ENCODE data around the gene UACA. TPM values are rescaled to one million over a fixed set of nuclear protein-coding genes. Genes with fewer than 3 reads are reported as not detected.
"Not testable (repeated sequence)": the region's sequence is repeated elsewhere in the genome, so short reads cannot be mapped to it uniquely, and the experiment has no call there.

UACA gene
- total and polyA plus RNA-seq, 8 donors = 15.4 to 39.5 (median 21.4) TPM

DNA sequence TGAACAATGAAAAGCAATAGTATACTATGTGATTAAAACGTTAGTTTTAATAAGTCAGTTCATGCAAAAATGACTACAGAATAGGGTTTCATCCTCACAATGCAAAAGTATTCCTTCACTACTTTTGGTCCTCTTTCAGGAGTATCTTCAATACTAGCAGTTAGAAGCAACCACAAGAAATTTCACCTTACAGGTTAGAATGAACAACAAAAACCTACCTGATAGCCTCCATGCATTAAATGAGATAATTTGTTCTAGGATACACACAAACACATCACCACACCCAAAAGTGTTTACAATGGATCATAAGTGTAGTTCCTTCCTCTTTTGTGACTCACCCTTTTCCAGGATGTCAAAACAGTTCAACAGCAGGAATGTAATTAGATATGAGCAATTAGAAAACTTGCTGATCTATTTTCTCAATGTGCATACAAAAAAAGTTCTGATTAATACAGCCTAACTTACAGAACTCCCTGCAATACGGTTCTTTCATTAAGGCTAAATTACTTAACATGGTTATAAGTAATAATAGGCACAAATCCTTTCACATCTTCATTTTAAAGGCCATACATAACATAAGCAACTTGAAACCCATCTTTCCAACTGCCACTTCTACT is 21.6 kb downstream of the UACA start:
- no peak overlapping the region for H3K4me3 ChIP-seq
- intact Hi-C loops (cut with DNase I) = no loop called here
- H3K9me3 ChIP-seq = no peaks in the 10 kb centered on the region
- FAIRE-seq = peak; percentile 34
- H3K36me3 ChIP-seq = no peaks in the 10 kb centered on the region
- TF ChIP-seq, protein P1, sequence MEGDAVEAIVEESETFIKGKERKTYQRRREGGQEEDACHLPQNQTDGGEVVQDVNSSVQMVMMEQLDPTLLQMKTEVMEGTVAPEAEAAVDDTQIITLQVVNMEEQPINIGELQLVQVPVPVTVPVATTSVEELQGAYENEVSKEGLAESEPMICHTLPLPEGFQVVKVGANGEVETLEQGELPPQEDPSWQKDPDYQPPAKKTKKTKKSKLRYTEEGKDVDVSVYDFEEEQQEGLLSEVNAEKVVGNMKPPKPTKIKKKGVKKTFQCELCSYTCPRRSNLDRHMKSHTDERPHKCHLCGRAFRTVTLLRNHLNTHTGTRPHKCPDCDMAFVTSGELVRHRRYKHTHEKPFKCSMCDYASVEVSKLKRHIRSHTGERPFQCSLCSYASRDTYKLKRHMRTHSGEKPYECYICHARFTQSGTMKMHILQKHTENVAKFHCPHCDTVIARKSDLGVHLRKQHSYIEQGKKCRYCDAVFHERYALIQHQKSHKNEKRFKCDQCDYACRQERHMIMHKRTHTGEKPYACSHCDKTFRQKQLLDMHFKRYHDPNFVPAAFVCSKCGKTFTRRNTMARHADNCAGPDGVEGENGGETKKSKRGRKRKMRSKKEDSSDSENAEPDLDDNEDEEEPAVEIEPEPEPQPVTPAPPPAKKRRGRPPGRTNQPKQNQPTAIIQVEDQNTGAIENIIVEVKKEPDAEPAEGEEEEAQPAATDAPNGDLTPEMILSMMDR (IDR thresholded peaks at IDR 0.05) = no peak
- ATAC-seq = peak in 3 of 4 donors; percentile 36 to 70 (median 64)
- H3K27ac ChIP-seq = peak overlapping the region in 2 of 4 donors; percentile 46 to 57
- WGBS, 2 donors = 49 to 50% methylated on average over 2 of the region's 2 CpGs
- DNase-seq = no peak
- peaks cover 6 to 22% (median 13%) of the 10 kb centered on the region in 3 donors for H3K4me1 ChIP-seq
- no peaks in the 10 kb centered on the region for H3K27me3 ChIP-seq

DNA sequence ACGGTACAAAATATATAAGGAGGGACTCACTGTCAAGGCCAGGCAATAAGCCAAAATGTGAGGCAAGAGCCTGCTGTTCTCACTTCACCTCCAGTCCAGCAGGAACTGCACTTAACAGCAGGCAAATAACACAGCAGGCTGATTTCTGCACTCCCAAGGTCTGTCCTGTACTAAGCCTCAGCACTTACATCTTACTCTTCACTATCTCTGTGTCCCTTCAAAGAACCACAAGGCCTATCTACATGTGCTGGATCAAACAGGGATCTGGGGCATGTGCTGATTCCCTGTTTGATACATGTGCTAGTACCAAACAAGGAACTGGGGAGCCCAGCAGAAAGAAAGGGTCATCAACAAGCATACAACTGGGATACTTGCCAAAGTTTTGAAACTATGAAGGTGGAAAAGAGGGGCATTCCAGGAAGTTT is 22.2 kb downstream of the UACA start:
- Histone ChIP-seq H3K36me3 (no peaks in the 10 kb centered on the region), H3K9me3 (no peaks in the 10 kb centered on the region), H3K4me1 (peaks cover 6 to 22% (median 13%) of the 10 kb centered on the region in 3 donors), H3K4me3 (no peak overlapping the region), H3K27ac (peak overlapping the region in 3 of 4 donors; percentile 23 to 57 (median 46)), H3K27me3 (no peaks in the 10 kb centered on the region)
- peak in 4 of 6 donors; percentile 52 to 73 (median 56) for DNase-seq
- TF ChIP-seq, protein P1 (IDR thresholded peaks at IDR 0.05) = no peak
- intact Hi-C loops (cut with DNase I) = no loop called here
- peak; percentile 90 to 96 (median 94) for ATAC-seq
- 0 to 17% methylated on average over 1 of the region's 1 CpG for WGBS, 2 donors
- no peak for FAIRE-seq

DNA sequence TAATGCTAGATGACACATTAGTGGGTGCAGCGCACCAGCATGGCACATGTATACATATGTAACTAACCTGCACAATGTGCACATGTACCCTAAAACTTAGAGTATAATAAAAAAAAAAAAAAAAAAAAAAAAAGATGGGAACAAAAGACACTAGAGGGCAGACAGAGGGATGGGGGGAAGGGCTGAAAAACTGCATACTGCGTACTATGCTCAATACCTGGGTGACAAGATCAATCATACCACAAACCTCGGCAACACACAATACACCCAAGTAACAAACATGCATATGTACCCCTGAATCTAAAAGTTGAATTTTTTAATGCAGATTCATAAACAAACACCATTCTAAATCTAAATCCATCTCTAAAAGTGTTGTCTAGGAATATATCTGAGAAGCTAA is 28.3 kb downstream of the UACA start:
- DNase-seq; intact Hi-C loops (cut with DNase I); H3K9me3 ChIP-seq; ATAC-seq; H3K4me3 ChIP-seq; H3K4me1 ChIP-seq; H3K36me3 ChIP-seq; FAIRE-seq; H3K27ac ChIP-seq; H3K27me3 ChIP-seq: not testable (repeated sequence)
- 97 to 98% methylated on average over 2 of the region's 3 CpGs for WGBS, 2 donors

DNA sequence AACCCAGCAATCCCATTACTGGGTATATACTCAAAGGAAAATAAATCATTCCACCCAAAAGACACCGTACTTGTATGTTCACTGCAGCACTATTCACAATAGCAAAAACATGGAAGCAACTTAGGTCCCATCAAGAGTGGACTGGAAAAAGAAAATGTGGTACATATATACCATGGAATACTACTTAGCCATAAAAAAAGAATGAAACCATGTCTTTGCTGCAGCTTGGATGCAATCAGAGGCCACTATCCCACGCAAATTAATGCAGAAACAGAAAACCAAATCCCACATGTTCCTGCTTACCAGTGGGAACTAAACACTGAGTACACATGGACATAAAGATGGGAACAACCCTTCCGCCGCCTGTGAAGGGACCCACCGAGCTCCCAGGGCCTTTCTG is 34.2 kb downstream of the UACA start:
- DNase-seq (no peak), ATAC-seq (no peak), FAIRE-seq (no peak)
- intact Hi-C loops (cut with DNase I) = no loop called here
- TF ChIP-seq, protein P1 (IDR thresholded peaks at IDR 0.05) = no peak
- Histone ChIP-seq H3K4me1 (no peaks in the 10 kb centered on the region), H3K9me3 (no peaks in the 10 kb centered on the region), H3K27ac (no peak overlapping the region), H3K36me3 (no peaks in the 10 kb centered on the region), H3K4me3 (no peak overlapping the region), H3K27me3 (no peaks in the 10 kb centered on the region)
- WGBS, 2 donors = 93 to 98% methylated on average over 5 of the region's 5 CpGs

DNA sequence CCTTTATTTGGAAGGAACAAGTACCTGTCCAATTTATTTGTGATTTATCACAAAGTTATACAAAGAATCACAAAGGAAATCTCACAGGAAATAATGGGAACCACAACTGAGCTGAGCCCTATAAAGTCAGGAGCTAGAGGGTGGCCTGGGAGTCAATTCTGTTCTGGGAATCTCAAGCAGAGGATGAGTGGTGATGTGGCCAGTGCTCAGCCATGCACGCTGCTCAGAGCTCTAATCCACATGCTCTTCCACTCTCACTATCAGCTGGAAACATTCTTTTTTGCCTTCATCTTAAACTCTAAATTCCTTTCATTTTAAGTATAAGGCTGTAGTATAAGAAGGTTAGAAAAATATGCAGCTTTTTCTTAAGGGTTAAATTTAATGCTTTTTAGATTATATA is 36.6 kb downstream of the UACA start:
- TF ChIP-seq, protein P1 (IDR thresholded peaks at IDR 0.05) = no peak
- WGBS, 2 donors = 74 to 88% methylated on average over 1 of the region's 1 CpG
- DNase-seq (no peak), ATAC-seq (no peak), FAIRE-seq (no peak)
- no peaks in the 10 kb centered on the region for H3K36me3 ChIP-seq
- H3K27me3 ChIP-seq = no peaks in the 10 kb centered on the region
- H3K4me1 ChIP-seq = no peaks in the 10 kb centered on the region
- no peak overlapping the region for H3K27ac ChIP-seq
- no peaks in the 10 kb centered on the region for H3K9me3 ChIP-seq
- intact Hi-C loops (cut with DNase I) = no loop called here
- H3K4me3 ChIP-seq = no peak overlapping the region

Data from pancreas (tissue), 10 donors.